ENCODE data around the gene PLXNA3.

The PLXNA3 gene

GRCh38 chrX:154506483-154507332, 48.6 kb downstream of the PLXNA3 start:
- DNase-seq, result no peak

DNA sequence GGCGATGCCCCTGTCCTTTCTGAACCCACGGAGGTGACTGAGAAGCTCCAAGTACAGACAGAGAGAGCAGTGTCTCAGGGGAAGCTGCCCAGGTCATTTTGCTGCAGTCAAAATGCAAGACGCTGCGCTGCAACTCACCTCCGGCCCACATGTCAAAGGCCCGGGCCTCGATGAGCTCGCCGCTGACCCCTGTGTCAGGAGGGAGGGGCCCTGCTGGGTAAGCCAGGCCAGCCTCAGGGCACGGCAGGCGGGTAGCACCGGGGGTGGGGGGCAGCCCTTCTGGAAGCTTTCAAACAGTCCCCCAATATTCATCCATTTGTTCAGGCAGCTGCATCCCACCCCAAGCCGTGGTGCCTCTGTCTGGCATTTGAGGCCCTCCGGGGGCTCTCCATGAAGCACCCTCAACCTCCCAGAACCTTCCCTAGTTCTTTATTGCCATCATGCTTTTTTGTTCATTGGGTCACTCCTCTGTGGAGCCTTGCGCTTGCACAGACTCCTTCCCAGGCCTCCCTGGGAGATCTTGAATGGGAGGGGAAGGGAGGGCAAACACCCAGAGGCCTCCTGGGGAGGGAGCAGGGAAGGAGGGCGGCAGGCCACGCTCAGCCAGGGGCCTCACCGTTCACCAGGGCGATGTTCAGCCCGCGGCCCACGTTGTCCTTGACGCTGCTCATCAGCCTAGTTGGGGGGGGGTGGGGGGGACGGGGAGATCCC, 49.7 kb downstream of the PLXNA3 start:
- no peak for DNase-seq

DNA sequence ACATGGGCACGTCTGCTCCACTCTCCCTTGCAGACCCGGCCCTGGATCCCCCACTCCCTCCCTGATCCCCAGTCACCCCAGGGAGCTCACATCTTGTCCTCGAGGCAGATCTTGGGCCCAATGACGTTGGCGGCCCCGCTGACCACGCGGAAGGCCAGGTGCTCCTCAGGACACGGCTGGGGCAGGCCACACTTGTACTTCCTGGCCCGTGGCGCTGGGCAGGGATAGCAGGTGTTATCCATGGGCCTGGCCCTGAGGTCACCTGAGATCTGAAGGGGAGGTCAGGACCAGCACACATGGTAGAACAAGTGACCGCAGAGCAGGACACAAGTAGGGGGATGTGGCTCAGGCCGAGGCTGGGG, 50.3 kb downstream of the PLXNA3 start:
- DNase-seq, result no peak

GRCh38 chrX:154509455-154509854, 51.4 kb downstream of the PLXNA3 start:
- DNase-seq, result no peak

- no peak for DNase-seq
Observed at GRCh38 chrX:154511761-154512160, 53.7 kb downstream of the PLXNA3 start.

DNA sequence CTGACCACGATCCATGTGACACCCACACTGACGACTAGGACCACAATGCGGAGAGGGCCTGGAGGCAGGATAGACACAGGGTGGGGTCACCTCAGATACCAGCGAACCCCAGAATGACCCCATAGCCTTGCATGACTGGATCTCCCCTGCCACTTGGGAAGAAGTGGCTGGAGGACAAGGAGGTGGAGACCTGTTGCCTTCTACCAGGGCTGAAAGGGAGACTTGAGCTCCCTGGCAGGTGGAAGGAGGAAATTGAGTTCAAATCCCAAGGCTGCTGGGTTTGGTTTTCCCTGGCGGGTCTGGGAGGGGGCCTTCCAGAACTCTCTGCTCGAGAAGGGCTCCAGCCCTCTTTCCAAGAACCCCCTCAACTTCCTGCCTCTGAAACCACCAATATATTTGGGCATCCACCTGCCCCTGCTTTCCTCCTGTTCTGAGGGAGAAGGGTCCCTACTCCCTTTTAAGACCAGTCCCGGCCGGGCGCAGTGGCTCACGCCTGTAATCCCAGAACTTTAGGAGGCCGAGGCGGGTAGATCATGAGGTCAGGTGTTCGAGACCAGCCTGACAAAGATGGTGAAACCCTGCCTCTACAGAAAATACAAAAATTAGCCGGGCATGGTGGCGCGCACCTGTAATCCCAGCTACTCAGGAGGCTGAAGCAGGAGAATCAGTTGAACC, 54.9 kb downstream of the PLXNA3 start:
- DNase-seq, result no peak

- no peak for DNase-seq
Observed at GRCh38 chrX:154513716-154514115, 55.6 kb downstream of the PLXNA3 start.

- no peak for DNase-seq
Observed at GRCh38 chrX:154515090-154515965, 57.2 kb downstream of the PLXNA3 start.

DNA sequence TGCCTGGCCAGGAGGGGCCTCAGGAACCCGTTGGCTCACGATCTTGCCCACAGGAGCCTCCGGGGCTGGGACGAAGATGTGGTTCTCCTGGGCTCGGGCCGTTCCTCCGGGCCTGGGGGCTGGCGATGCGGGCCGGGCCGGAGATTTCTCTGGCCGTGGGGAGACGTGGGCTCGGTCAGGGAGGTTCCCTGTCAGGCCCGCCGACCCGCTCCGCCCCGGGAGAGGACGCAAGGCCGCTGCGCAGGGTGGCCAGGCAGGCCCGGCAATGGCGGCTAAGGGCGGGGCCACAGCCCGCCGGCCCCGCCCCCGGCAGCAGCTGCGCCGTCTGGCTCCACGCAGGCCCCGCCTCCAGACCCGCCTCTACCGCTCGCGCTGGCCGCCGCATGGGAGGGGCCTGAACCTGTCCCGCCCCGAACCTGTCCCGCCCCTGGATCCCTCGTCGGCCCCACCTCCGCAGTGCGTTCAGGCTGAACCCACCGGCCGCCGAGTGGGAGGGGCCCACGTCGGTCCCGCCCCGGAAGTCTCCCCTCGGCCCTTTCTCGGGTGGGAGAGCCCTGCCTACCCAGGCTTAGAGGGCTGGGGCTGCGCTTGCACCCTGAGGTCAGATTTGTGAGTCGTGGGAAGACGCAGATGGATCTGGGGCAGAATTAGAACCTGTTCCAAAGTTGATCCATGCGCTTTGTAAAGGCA, 58.0 kb downstream of the PLXNA3 start, which contains the start of gene FAM3A:
Gene FAM3A, minus strand, starts transcription at position 267 of the 690 bp plus-strand sequence. CDS start 460 bp downstream, outside the sequence.
- peak; percentile 78 for DNase-seq

DNA sequence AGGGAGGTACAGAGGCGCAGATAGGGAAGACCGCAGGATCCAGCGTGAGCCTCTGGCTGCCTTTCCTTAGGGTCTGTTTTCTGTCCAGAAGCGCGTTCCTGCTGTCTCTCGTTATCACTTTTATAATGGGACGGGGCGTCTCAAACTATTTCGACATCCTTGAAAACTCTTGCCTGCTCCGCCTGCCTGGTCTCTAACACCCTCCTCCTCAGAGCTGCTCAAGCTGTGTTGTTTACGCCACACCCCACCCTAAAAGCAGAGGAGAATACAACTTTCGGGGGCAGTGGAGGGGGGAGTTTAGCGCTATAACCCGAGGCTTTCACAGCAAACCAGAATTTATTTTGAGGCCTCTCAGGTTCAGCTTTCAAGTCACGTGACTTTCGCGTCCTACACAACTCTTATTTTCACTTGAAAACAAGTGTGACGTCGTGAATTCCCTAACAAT, 58.6 kb downstream of the PLXNA3 start:
- DNase-seq, result no peak

- no peak for DNase-seq
Observed at GRCh38 chrX:154517101-154517781, 59.2 kb downstream of the PLXNA3 start.

- DNase-seq, result no peak
Observed at GRCh38 chrX:154519389-154519788, 61.3 kb downstream of the PLXNA3 start.

GRCh38 chrX:154525606-154526490, 67.8 kb downstream of the PLXNA3 start:
- no peak for DNase-seq

GRCh38 chrX:154526901-154527675, 69.0 kb downstream of the PLXNA3 start:
- DNase-seq, result peak; percentile 41
